Measurements from ENCODE around the gene NAA60.
A peak's percentile ranks its signal among the peaks of the same experiment; 100 is the strongest.
"Not testable (repeated sequence)": the region's sequence is repeated elsewhere in the genome, so short reads cannot be mapped to it uniquely, and the experiment has no call there.

Gene NAA60

GRCh38 chr16:3520841-3521240, 77.4 kb downstream of the NAA60 start:
- no peak overlapping the region for H3K4me3 ChIP-seq (ENCODE audit: low read depth, low read length)
- peaks cover 14% of the 10 kb centered on the region for H3K36me3 ChIP-seq (replicated peaks)
- no peak for DNase-seq
- no peaks in the 10 kb centered on the region for H3K27me3 ChIP-seq (replicated peaks)
- in situ Hi-C loops (cut with HindIII; ENCODE audit: low pct_ligation_motif_present, low sequenced_read_pairs), result no loop called here
- no peak overlapping the region for H3K27ac ChIP-seq
- TF ChIP-seq CTCF (IDR thresholded peaks at IDR 0.05; ENCODE audit: low read depth, low read length, missing control alignments), result no peak

- Histone ChIP-seq H3K27me3 (replicated peaks) (no peaks in the 10 kb centered on the region), H3K4me3 (ENCODE audit: low read depth, low read length) (no peak overlapping the region), H3K36me3 (replicated peaks) (peaks cover 9% of the 10 kb centered on the region), H3K27ac (no peak overlapping the region)
- in situ Hi-C loops (cut with HindIII; ENCODE audit: low pct_ligation_motif_present, low sequenced_read_pairs), result no loop called here
- DNase-seq, result no peak
- no peak for TF ChIP-seq CTCF (IDR thresholded peaks at IDR 0.05; ENCODE audit: low read depth, low read length, missing control alignments)
Observed at GRCh38 chr16:3523281-3523680, 79.8 kb downstream of the NAA60 start.

- Histone ChIP-seq H3K4me3 (ENCODE audit: low read depth, low read length) (no peak overlapping the region), H3K36me3 (replicated peaks) (peaks cover 14% of the 10 kb centered on the region), H3K27me3 (replicated peaks) (no peaks in the 10 kb centered on the region), H3K27ac (no peak overlapping the region)
- in situ Hi-C loops (cut with HindIII; ENCODE audit: low pct_ligation_motif_present, low sequenced_read_pairs), result no loop called here
- no peak for TF ChIP-seq CTCF (IDR thresholded peaks at IDR 0.05; ENCODE audit: low read depth, low read length, missing control alignments)
- no peak for DNase-seq
Observed at GRCh38 chr16:3525951-3526350, 82.5 kb downstream of the NAA60 start.

GRCh38 chr16:3527216-3527829, 83.8 kb downstream of the NAA60 start:
- H3K27ac ChIP-seq; H3K27me3 ChIP-seq (replicated peaks); in situ Hi-C loops (cut with HindIII; ENCODE audit: low pct_ligation_motif_present, low sequenced_read_pairs); H3K4me3 ChIP-seq (ENCODE audit: low read depth, low read length): not testable (repeated sequence)
- TF ChIP-seq CTCF (IDR thresholded peaks at IDR 0.05; ENCODE audit: low read depth, low read length, missing control alignments), result peak; percentile 72
- DNase-seq, result peak; percentile 74
- peaks cover 14% of the 10 kb centered on the region for H3K36me3 ChIP-seq (replicated peaks)

- H3K36me3 ChIP-seq (replicated peaks), result peaks cover 11% of the 10 kb centered on the region
- no peak overlapping the region for H3K27ac ChIP-seq
- in situ Hi-C loops (cut with HindIII; ENCODE audit: low pct_ligation_motif_present, low sequenced_read_pairs), result no loop called here
- no peak for DNase-seq
- no peak overlapping the region for H3K4me3 ChIP-seq (ENCODE audit: low read depth, low read length)
- no peak for TF ChIP-seq CTCF (IDR thresholded peaks at IDR 0.05; ENCODE audit: low read depth, low read length, missing control alignments)
- no peaks in the 10 kb centered on the region for H3K27me3 ChIP-seq (replicated peaks)
Observed at GRCh38 chr16:3528406-3528805, 84.9 kb downstream of the NAA60 start.

- DNase-seq, result no peak
- no peak overlapping the region for H3K27ac ChIP-seq
- peaks cover 5% of the 10 kb centered on the region for H3K36me3 ChIP-seq (replicated peaks)
- no peak for TF ChIP-seq CTCF (IDR thresholded peaks at IDR 0.05; ENCODE audit: low read depth, low read length, missing control alignments)
- H3K27me3 ChIP-seq (replicated peaks), result no peaks in the 10 kb centered on the region
- in situ Hi-C loops (cut with HindIII; ENCODE audit: low pct_ligation_motif_present, low sequenced_read_pairs), result no loop called here
- H3K4me3 ChIP-seq (ENCODE audit: low read depth, low read length), result no peak overlapping the region
Observed at GRCh38 chr16:3529175-3529574, 85.7 kb downstream of the NAA60 start.
